Left kidney (tissue), 1 donor: ENCODE data around the gene GSC2. TPM values are rescaled to one million over a fixed set of nuclear protein-coding genes. Genes with fewer than 3 reads are reported as not detected.

Source experiments
- polyA plus RNA-seq: library from polyadenylated mRNA; unstranded; fragments of 120-200 nt; gene quantifications from one replicate; pipeline ENCODE4 v1.2.1, GENCODE V29; 2013; ENCODE audit not compliant: insufficient read length

The GSC2 gene
- polyA plus RNA-seq, 1 donor = not detected

Other genes with a start within 250 kb of the GSC2 start
- gene DGCR6, start 244.0 kb downstream of the GSC2 start, polyA plus RNA-seq = 6.6 TPM
- 11.9 TPM for gene PRODH, start 214.0 kb downstream of the GSC2 start, polyA plus RNA-seq
- 71.5 TPM for gene DGCR2, start 27.9 kb downstream of the GSC2 start, polyA plus RNA-seq
- not detected for gene TSSK2, start 19.0 kb downstream of the GSC2 start, polyA plus RNA-seq
- gene ESS2, start 5.6 kb downstream of the GSC2 start, polyA plus RNA-seq = 13.3 TPM
- 57.4 TPM for gene SLC25A1, start 28.4 kb upstream of the GSC2 start, polyA plus RNA-seq
- 6.9 TPM for gene CLTCL1, start 141.4 kb upstream of the GSC2 start, polyA plus RNA-seq